RWPE2 (cell line): ENCODE results near the gene SPPL3.

Source experiments
- ATAC-seq: fragments of 200-7000 bp; cut with Tn5 transposase; 3 replicates; pipeline ENCODE4 v1.9.1; 2021; ENCODE audit warnings: low read depth
- DNase-seq: peaks from one replicate; pipeline ENCODE4 v3.0.0-alpha.2; 2020; ENCODE audit warnings: low spot score
- H3K27ac ChIP-seq: fragments of 450-650 bp; 2 replicates; pipeline ENCODE4 v1.5.1; 2017; ENCODE audit warnings: mild to moderate bottlenecking; ENCODE audit not compliant: poor library complexity, severe bottlenecking
- H3K27me3 ChIP-seq: fragments of 250-450 bp; sonication (Bioruptor Pico); 2 replicates; pipeline ENCODE4 v1.5.1; 2021; ENCODE audit warnings: mild to moderate bottlenecking, moderate library complexity; ENCODE audit not compliant: insufficient read depth, poor library complexity, severe bottlenecking
- H3K36me3 ChIP-seq: fragments of 250-450 bp; sonication (Bioruptor Pico); 2 replicates; pipeline ENCODE4 v1.5.1; 2020; ENCODE audit warnings: low read depth, mild to moderate bottlenecking, moderate library complexity
- H3K4me1 ChIP-seq: fragments of 250-450 bp; sonication (Bioruptor Pico); 2 replicates; pipeline ENCODE4 v1.5.1; 2021; ENCODE audit warnings: mild to moderate bottlenecking, moderate library complexity; ENCODE audit not compliant: insufficient read depth, poor library complexity, severe bottlenecking
- H3K4me3 ChIP-seq: fragments of 250-450 bp; sonication (Bioruptor Pico); 2 replicates; pipeline ENCODE4 v1.5.1; 2021; ENCODE audit warnings: mild to moderate bottlenecking, moderate library complexity; ENCODE audit not compliant: severe bottlenecking
- H3K9me3 ChIP-seq: fragments of 250-450 bp; sonication (Bioruptor Pico); 2 replicates; pipeline ENCODE4 v1.5.1; 2021; ENCODE audit warnings: mild to moderate bottlenecking, moderate library complexity; ENCODE audit not compliant: severe bottlenecking
- CTCF ChIP-seq: fragments of 450-650 bp; IDR thresholded peaks from one replicate; pipeline ENCODE4 v1.5.1; 2017; ENCODE audit warnings: mild to moderate bottlenecking, moderate library complexity; ENCODE audit not compliant: poor library complexity, severe bottlenecking

The SPPL3 gene

GRCh38 chr12:120751389-120751788, 152.8 kb downstream of the SPPL3 start:
- DNase-seq = no peak
- no peaks in the 10 kb centered on the region for H3K4me1 ChIP-seq
- no peaks in the 10 kb centered on the region for H3K36me3 ChIP-seq
- no peak for ATAC-seq
- H3K4me3 ChIP-seq = no peak overlapping the region
- no peak for TF ChIP-seq CTCF
- no peaks in the 10 kb centered on the region for H3K27me3 ChIP-seq
- H3K27ac ChIP-seq = no peak overlapping the region
- H3K9me3 ChIP-seq = no peaks in the 10 kb centered on the region

- ATAC-seq (no peak), DNase-seq (no peak)
- H3K36me3 ChIP-seq = no peaks in the 10 kb centered on the region
- H3K27ac ChIP-seq = no peak overlapping the region
- no peak for TF ChIP-seq CTCF
- no peaks in the 10 kb centered on the region for H3K9me3 ChIP-seq
- no peaks in the 10 kb centered on the region for H3K4me1 ChIP-seq
- no peaks in the 10 kb centered on the region for H3K27me3 ChIP-seq
- no peak overlapping the region for H3K4me3 ChIP-seq
Observed at GRCh38 chr12:120750806-120751205, 153.4 kb downstream of the SPPL3 start.

DNA sequence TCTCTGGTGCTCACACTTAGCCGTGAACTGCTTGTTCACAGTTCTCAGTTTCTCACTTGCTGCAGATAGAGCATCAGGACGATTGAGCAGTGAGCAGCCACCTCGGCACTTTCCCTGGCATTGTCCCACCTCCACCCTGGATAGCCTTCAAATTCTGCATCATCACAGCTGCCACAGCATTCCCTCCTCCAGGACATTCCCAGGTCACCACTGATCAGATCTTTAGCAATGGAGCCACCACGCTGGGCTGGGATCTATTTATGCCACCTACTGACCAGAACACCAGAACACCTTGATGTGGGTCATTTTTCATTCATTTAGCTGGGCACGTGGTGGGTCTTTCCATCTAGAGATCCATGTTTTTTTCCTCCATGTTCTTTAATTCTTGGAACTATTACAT, 154.9 kb downstream of the SPPL3 start:
- TF ChIP-seq CTCF = no peak
- Histone ChIP-seq H3K9me3 (no peaks in the 10 kb centered on the region), H3K4me3 (no peak overlapping the region), H3K36me3 (no peaks in the 10 kb centered on the region), H3K4me1 (no peaks in the 10 kb centered on the region), H3K27ac (no peak overlapping the region), H3K27me3 (no peaks in the 10 kb centered on the region)
- ATAC-seq = no peak
- no peak for DNase-seq

DNA sequence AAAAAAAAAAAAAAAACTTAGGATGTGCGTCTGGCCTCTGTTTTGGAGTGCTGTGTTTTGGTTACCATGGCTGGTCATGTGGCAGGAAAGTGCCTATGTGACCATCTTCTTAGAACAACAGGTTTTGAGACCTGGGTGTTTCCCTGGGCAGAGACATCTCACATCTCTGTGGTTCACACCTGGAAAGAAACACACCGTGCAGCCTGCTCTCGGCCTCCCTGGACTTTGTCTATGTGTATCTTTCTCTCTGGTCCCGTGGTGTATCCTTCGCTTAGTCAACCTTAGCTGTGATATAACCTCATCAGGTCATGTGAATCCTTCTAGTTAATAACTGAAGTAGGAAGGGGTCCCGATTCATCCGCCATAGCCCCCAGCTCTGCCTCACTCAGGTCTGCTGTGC, 155.9 kb downstream of the SPPL3 start:
- Histone ChIP-seq H3K27ac (no peak overlapping the region), H3K27me3 (no peaks in the 10 kb centered on the region), H3K4me1 (no peaks in the 10 kb centered on the region), H3K9me3 (no peaks in the 10 kb centered on the region), H3K4me3 (no peak overlapping the region), H3K36me3 (no peaks in the 10 kb centered on the region)
- ATAC-seq (no peak), DNase-seq (no peak)
- no peak for TF ChIP-seq CTCF

DNA sequence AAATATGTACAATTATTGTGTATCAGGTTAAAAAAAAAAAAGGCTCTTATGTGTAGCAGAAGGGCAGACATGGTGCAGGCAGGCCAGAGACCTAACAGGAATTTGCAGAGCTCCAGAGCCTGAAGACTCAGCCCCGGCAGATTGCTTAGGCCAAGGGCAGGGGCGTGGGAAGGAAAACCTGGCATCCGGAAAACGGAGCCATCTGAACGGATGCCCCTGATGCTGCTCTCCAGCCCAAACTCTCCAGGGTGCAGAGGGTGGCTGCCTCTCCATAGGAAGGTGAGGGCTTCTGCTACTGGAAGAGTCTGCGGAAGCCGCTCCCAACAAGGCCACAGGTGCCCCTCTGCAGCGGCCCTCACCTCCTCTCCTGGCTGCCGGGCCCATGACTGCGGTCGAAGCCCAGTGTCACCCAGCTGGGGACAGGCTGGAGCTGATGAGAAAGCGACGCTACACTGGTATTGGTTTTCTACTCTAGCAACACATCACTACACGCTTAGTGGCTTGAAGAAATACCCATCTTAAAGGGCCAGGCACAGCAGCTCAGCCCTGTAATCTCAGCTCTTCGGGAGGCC, 159.2 kb downstream of the SPPL3 start:
- Histone ChIP-seq H3K36me3 (no peaks in the 10 kb centered on the region), H3K4me1 (no peaks in the 10 kb centered on the region), H3K9me3 (no peaks in the 10 kb centered on the region), H3K27ac (no peak overlapping the region), H3K4me3 (no peak overlapping the region), H3K27me3 (no peaks in the 10 kb centered on the region)
- no peak for ATAC-seq
- DNase-seq = no peak
- no peak for TF ChIP-seq CTCF
